ENCODE measurements around the gene TECPR1. TPM values are rescaled to one million over a fixed set of nuclear protein-coding genes. Genes with fewer than 3 reads are reported as not detected.

Gene TECPR1, protein sequence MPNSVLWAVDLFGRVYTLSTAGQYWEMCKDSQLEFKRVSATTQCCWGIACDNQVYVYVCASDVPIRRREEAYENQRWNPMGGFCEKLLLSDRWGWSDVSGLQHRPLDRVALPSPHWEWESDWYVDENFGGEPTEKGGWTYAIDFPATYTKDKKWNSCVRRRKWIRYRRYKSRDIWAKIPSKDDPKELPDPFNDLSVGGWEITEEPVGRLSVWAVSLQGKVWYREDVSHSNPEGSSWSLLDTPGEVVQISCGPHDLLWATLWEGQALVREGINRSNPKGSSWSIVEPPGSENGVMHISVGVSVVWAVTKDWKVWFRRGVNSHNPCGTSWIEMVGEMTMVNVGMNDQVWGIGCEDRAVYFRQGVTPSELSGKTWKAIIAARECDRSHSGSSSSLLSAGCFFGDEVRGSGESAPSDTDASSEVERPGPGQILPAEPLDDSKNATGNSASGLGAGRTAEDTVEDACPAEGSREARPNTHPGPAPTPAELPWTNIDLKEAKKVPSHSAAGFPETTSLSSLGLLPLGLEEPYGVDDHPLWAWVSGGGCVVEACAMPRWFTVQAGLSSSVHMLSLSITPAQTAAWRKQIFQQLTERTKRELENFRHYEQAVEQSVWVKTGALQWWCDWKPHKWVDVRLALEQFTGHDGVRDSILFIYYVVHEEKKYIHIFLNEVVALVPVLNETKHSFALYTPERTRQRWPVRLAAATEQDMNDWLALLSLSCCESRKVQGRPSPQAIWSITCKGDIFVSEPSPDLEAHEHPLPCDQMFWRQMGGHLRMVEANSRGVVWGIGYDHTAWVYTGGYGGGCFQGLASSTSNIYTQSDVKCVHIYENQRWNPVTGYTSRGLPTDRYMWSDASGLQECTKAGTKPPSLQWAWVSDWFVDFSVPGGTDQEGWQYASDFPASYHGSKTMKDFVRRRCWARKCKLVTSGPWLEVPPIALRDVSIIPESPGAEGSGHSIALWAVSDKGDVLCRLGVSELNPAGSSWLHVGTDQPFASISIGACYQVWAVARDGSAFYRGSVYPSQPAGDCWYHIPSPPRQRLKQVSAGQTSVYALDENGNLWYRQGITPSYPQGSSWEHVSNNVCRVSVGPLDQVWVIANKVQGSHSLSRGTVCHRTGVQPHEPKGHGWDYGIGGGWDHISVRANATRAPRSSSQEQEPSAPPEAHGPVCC
- 5.3 to 10.3 TPM (median 6.5 TPM) in 5 replicates for total RNA-seq (2022; extraction: Qiagen RNA extraction; ENCODE audit: low read depth)

DNA sequence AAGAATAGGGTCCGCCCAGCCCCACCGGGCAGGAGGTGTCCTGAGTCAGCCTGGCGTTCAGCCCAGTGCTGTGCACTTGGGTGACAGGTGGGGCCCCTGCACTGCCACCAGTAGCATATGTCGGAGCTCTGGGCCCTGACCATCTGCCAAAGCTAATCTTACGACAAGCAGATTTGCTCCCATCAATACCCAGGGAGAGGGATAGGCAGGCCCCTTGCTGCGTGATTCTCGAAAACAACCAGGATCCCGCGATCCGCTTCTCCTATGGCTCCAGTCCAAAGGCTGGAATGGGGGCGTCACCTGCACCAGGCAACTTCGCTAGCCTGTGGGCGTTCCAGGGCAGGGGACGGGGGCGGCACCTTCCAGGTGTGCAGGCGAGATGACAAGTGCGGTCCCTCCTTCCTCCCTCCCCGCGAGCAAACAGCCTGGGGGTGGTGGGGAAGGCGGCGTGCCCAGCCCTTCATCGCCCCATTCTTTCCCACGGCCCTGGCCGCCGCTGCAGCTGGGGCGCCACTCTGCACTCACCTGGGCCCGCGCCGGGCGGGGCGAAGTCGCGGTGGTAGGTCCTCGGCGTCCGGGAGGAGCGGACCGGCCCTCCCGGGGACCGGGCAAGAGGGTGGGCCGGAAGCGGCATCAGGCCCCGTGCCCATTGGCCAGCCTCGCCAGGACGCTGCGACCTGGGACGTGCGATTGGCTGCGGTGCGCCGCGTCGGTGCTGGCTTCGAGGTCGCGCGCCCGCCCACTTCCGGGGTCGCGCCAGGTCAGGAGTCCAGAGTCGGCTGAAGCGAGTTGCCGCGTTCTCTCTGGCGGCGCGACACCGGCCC lies at the start of gene TECPR1:
TSS of gene TECPR1 (minus strand) at position 632 of the 824 bp plus-strand sequence. CDS start 6,086 bp downstream, outside the sequence.

DNA sequence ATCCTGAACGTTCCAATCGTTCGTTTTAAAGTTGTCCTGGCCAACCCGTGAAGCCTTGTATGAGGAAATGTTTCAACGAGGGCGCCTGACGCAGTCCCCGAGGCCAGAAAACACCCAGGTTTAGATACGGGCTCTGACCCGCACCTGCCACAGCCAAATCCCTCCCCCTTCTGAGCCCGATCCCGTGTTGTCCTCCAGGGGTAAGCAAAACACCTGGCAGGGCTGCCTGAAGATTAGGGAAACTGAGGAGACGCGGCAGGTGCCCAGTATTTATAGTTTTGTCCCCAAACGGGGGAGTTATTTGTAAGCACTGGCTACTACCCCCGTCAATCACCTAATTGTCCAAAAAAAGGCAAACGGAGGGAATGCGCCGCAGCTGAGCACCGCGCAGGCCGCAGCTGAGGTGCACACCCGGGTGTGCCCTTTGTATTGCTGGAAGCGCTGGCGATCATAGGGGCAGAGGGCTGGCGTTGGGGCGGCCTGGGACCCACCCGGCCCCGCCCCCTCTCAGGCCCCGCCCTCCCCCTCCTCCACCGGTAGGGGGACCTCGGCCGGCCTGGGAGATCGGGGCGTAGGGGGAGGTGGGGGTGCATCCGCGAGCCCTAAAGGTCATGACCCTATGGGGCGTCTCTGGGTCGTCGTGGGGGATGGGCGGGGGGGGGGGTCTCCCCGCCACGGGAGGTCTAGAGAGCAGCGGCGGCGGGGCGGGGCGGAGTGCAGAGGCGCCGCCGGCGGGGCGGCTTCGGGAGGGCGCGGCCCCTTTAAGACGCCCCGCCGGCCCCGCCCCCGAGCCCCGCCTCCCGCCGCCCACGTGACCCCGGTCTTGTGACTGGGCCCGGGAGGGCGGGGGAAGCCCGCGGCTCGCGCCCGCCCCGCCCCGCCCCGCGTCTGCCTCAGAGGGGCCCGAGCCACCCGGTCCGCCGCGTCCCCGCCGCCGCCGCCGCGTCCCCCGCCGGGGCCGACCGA lies 29.0 kb upstream of the TECPR1 start, which contains the start of gene BRI3:
TSS of gene BRI3 (plus strand) at position 896 of the 966 bp plus-strand sequence. CDS start 110 bp downstream, outside the sequence.

DNA sequence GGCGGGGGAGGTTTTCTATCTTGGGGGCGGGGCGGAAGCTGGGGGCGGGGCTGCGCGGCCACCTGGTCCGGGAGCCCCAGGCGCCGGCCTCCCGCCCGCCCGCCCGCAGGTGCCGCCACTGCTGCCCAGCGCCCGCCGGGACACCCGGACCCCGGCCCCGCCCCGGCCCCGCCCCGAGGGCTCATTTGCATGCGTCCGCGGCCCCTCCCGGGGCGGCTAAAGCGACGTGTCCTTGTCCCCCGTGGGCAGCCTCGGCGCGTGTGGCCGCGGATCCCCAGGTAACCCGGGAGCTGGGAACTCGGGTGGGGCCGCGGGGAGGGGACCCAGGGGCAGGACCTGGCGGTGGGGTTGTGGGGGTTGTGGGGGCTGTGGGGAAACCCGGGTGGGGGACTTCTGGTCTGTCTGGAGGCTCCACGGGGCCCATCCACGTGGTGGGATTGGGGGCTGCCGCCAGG lies 40.8 kb downstream of the TECPR1 start, which contains the start of gene BHLHA15:
TSS of gene BHLHA15 (plus strand) at position 219 of the 455 bp plus-strand sequence. CDS start 871 bp downstream, outside the sequence.

Other genes with a start within 250 kb of the TECPR1 start
- gene LMTK2, start 145.4 kb downstream of the TECPR1 start, total RNA-seq (2022; extraction: Qiagen RNA extraction; ENCODE audit: low read depth) = 7.9 to 11.5 TPM (median 10.4 TPM) in 5 replicates
- 0.33 to 0.94 TPM (median 0.54 TPM) in 5 replicates for gene BHLHA15, start 40.8 kb downstream of the TECPR1 start, total RNA-seq (2022; extraction: Qiagen RNA extraction; ENCODE audit: low read depth)
- gene BRI3, start 29.5 kb upstream of the TECPR1 start, total RNA-seq (2022; extraction: Qiagen RNA extraction; ENCODE audit: low read depth) = 99.6 to 203 TPM (median 162 TPM) in 5 replicates
- 45.7 to 57.5 TPM (median 53.0 TPM) in 5 replicates for gene BAIAP2L1, start 148.9 kb upstream of the TECPR1 start, total RNA-seq (2022; extraction: Qiagen RNA extraction; ENCODE audit: low read depth)

Data from A549 treated with GW870086 at 1 μM for 4 hours (cell line).